Glomerular visceral epithelial cell (primary cell): ENCODE data around the gene TMEM239.
A peak's percentile ranks its signal among the peaks of the same experiment; 100 is the strongest.
"Not testable (repeated sequence)": the region's sequence is repeated elsewhere in the genome, so short reads cannot be mapped to it uniquely, and the experiment has no call there.

Source experiments
- DNase-seq: peaks from one replicate; pipeline ENCODE4 v3.0.0-alpha.2; 2016; ENCODE audit errors: extremely low spot score

The TMEM239 gene

GRCh38 chr20:2820896-2821869 is 5.0 kb downstream of the TMEM239 start:
- no peak for DNase-seq

- DNase-seq, result peak; percentile 54
These were observed 5.9 kb downstream of the TMEM239 start for GRCh38 chr20:2822073-2822472.

DNA sequence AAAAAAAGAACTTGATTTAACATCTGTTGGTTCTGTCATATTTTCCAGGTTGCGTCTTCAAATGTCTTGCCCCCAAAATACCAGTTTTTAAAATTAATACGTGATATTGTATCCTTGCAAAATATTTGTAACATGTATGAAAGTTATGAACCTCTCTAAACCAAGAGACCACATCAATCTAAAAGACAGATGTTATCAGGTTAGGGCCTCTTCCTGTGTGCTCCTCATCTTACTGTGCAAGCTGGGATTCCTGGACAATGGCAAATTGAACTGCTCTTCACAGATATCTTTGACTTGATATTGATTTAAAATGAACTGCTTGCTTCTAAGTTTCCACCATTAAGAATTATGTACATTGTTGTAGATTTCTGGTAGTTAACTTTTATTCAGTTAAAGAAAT is 9.6 kb downstream of the TMEM239 start:
- no peak for DNase-seq

DNA sequence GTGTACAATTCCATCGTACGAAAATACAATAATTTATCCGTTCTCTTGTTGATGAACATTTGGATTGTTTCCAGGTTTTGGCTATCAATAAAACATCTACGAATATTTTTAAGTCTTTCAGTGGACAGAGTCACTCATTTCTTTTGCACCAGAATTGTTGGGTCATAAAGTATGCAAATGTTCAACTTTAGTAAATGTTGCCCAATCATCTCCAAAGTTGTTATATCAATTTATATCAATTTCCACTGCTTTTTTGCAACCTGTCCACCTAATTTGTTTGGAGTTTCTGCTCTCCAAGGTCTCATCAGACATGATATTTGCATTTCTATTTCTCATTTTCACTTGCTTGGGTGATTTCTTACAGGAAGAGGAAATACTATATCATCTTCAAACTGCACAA is 10.5 kb downstream of the TMEM239 start:
- DNase-seq, result no peak

- DNase-seq, result no peak
These were observed 13.2 kb downstream of the TMEM239 start for GRCh38 chr20:2829376-2829775.

DNA sequence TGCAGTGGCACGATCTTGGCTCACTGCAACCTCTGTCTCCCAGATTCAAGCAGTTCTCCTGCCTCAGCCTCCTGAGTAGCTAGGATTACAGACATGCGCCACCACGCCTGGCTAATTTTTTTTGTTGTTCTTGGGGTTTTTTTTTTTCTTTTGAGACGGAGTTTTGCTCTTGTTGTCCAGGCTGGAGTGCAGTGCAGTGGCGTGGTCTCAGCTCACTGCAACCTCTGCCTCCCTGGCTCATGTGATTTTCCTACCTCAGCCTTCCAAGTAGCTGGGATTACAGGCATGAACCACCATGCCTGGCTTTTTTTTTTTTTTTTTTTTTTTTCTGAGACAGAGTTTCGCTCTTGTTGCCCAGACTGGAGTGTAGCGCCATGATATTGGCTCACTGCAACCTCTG is 15.0 kb downstream of the TMEM239 start:
- DNase-seq, result not testable (repeated sequence)

DNA sequence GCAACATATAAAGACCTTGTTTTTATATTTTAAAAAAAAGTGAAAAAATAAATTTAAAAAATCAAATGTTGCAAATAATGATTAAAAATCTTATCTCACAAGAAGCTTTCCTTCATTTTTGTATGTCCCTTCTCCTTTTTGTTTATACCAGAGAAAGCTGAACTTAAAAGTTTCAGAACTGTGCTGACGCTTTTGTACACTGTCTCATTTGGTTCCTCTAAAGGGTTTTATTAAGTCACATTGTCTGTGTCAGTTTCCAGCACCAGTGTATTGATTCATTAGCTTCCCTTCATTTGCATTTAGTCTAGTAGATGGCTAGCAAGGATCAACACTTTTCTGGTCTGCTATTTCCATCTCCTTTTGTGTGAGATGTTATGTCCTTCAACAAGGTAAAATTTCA is 17.6 kb downstream of the TMEM239 start:
- no peak for DNase-seq

- no peak for DNase-seq
These were observed 18.4 kb downstream of the TMEM239 start for GRCh38 chr20:2834401-2835110.

- DNase-seq, result no peak
These were observed 19.2 kb downstream of the TMEM239 start for GRCh38 chr20:2835331-2835796.

GRCh38 chr20:2836035-2836434 is 19.9 kb downstream of the TMEM239 start:
- DNase-seq, result no peak

- DNase-seq, result no peak
These were observed 21.2 kb downstream of the TMEM239 start for GRCh38 chr20:2837221-2837960.

- no peak for DNase-seq
These were observed 22.1 kb downstream of the TMEM239 start for GRCh38 chr20:2838170-2838797.

- no peak for DNase-seq
These were observed 22.9 kb downstream of the TMEM239 start for GRCh38 chr20:2838847-2839671.

- DNase-seq, result no peak
These were observed 23.6 kb downstream of the TMEM239 start for GRCh38 chr20:2839732-2840137.

DNA sequence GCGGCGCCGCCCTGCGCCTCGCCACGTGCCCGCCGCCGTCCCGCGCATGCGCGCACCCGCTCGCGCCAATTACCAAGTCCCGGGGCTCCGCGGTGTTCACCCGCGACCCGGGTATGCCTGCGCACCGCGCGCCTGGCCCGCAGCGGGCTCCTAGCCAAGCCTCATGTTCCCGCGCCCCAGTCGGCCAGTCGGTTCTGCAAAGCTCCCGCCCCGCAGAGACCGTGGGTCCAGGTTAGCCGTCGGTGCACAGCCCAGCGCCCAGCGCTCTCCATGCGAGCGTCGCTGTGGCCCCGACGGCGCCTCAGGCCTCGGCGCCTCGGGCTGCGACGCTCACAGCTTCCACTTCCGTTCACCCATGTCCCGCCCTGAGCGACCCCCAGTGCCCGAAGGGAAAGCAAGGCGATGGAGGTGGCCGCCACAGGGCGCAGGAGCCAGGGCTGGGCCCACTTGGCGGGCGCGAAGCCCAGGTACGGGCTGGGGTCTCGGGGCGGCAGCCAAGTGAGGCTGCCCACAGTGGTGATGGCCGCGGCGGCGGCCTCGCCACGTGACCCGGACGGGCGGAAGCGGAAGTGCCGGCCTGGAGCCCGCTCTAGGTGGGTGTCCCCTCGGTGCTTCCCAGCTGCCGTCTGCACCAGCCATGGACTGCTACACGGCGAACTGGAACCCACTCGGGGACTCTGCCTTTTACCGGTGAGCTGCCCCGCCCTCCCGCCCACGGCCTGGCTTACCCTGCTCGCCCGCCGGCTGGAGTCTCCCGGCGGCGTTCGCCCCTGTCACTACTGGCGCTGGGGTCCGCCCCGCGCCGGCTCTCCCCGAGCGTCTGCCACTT is 24.2 kb downstream of the TMEM239 start, which contains the start of the genes PCED1A and VPS16:
Gene PCED1A (minus strand): TSS at position 518 of the 829 bp plus-strand sequence. CDS start 743 bp downstream, outside the sequence.
Gene VPS16 (plus strand): TSS at position 608 of the 829 bp plus-strand sequence. CDS start 30 bp downstream, at position 638.
- peak; percentile 90 for DNase-seq

DNA sequence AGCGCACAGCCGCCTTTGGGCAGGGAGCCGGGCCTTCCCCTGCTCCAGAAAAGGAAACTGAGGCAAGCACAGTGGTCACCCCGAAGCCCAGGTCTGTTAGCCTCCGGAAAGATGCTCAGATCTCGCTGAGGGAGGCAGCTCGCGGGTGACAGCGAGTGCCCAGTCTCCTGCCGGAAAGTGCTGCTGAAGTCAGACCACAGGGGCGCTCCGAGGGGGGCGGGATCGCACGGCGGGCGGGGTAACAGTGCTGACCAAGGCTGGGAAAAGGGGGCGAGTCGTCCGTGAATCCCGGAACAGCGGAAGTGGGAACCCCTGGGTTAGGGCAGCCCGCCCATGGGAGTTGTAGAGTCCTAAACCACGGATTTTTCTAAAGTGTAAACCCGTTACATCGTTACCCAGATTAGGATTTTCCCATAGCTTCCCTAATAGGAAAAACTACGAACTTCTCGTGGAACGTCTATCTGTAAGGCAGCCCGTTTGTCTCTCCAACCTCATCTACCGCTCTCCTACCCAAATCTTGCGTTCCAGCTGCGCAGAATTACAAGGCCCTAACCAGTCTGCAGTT is 24.9 kb downstream of the TMEM239 start:
- DNase-seq, result peak; percentile 79

GRCh38 chr20:2845607-2846006 is 29.4 kb downstream of the TMEM239 start:
- no peak for DNase-seq

- no peak for DNase-seq
These were observed 30.5 kb downstream of the TMEM239 start for GRCh38 chr20:2846698-2847097.

DNA sequence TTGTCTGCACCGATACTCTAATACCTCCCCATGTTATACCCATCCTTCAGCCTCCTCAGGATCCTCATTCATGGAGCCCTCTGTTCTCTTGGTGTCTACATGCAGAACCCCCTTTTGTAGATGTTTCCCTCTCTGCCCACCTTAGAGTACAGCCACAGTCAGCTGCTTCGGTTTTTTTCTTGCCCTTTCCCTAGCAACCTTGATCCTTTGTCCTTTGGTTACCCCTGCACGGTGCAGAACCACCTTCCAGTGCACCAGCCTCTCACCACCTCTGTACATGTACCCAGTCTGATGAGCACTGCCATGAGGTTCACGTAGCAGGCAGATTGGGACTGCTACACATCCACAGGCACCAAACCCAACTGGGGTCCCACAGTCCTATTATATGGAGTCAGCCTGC is 31.6 kb downstream of the TMEM239 start:
- DNase-seq, result no peak
